ENCODE measurements around the gene POLR2H.

The POLR2H gene

GRCh38 chr3:184317201-184317600 lies 44.3 kb upstream of the POLR2H start:
- DNase-seq (ENCODE audit: low read depth in 2 of 2): no peak
- peak overlapping the region; percentile 85 for H3K4me3 ChIP-seq (replicated peaks in 1 of 2; ENCODE audit: low read depth in 2 of 2, low read length in 2 of 2)
- TF ChIP-seq, protein P1, sequence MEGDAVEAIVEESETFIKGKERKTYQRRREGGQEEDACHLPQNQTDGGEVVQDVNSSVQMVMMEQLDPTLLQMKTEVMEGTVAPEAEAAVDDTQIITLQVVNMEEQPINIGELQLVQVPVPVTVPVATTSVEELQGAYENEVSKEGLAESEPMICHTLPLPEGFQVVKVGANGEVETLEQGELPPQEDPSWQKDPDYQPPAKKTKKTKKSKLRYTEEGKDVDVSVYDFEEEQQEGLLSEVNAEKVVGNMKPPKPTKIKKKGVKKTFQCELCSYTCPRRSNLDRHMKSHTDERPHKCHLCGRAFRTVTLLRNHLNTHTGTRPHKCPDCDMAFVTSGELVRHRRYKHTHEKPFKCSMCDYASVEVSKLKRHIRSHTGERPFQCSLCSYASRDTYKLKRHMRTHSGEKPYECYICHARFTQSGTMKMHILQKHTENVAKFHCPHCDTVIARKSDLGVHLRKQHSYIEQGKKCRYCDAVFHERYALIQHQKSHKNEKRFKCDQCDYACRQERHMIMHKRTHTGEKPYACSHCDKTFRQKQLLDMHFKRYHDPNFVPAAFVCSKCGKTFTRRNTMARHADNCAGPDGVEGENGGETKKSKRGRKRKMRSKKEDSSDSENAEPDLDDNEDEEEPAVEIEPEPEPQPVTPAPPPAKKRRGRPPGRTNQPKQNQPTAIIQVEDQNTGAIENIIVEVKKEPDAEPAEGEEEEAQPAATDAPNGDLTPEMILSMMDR (IDR thresholded peaks at IDR 0.05; ENCODE audit: low read depth, low read length): no peak

DNA sequence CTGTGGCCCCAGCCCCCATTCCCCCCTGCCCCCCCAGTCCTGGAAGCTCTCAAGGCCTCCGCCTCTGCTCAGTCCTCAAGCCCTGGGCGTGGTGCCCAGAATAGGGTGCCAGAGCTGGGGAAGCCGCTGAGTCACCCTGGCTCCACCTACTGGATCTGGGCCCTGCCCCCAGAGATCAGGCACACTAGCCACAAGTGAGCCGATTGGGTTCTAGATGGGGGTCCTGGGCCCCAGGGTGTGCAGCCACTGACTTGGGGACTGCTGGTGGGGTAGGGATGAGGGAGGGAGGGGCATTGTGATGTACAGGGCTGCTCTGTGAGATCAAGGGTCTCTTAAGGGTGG lies 41.4 kb upstream of the POLR2H start:
- H3K4me3 ChIP-seq (replicated peaks in 1 of 2; ENCODE audit: low read depth in 2 of 2, low read length in 2 of 2): peak overlapping the region; percentile 30 to 38
- peak; percentile 97 to 98 for DNase-seq (ENCODE audit: low read depth in 2 of 2)
- TF ChIP-seq, protein P1 (IDR thresholded peaks at IDR 0.05; ENCODE audit: low read depth, low read length): no peak

- no peak for DNase-seq (ENCODE audit: low read depth in 2 of 2)
- TF ChIP-seq, protein P1 (IDR thresholded peaks at IDR 0.05; ENCODE audit: low read depth, low read length): no peak
- no peak overlapping the region for H3K4me3 ChIP-seq (replicated peaks in 1 of 2; ENCODE audit: low read depth in 2 of 2, low read length in 2 of 2)
Observed at GRCh38 chr3:184321666-184322065, 39.8 kb upstream of the POLR2H start.

GRCh38 chr3:184322731-184323487 lies 38.6 kb upstream of the POLR2H start:
- TF ChIP-seq, protein P1 (IDR thresholded peaks at IDR 0.05; ENCODE audit: low read depth, low read length): no peak
- DNase-seq (ENCODE audit: low read depth in 2 of 2): no peak
- no peak overlapping the region for H3K4me3 ChIP-seq (replicated peaks in 1 of 2; ENCODE audit: low read depth in 2 of 2, low read length in 2 of 2)

- no peak for DNase-seq (ENCODE audit: low read depth in 2 of 2)
- H3K4me3 ChIP-seq (replicated peaks in 1 of 2; ENCODE audit: low read depth in 2 of 2, low read length in 2 of 2): no peak overlapping the region
- TF ChIP-seq, protein P1 (IDR thresholded peaks at IDR 0.05; ENCODE audit: low read depth, low read length): no peak
Observed at GRCh38 chr3:184323696-184324095, 37.8 kb upstream of the POLR2H start.

DNA sequence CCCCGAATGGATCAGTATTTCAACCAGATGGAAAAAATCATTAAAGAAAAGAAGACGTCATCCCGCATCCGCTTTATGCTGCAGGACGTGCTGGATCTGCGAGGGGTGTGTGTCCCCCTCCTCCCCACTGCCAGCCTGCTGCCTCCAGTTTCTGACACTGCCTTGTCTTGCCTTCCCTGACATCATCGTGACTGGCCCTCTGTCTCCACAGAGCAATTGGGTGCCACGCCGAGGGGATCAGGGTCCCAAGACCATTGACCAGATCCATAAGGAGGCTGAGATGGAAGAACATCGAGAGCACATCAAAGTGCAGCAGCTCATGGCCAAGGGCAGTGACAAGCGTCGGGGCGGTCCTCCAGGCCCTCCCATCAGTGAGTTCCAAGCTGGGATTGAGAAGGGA lies 36.2 kb upstream of the POLR2H start:
- TF ChIP-seq, protein P1 (IDR thresholded peaks at IDR 0.05; ENCODE audit: low read depth, low read length): no peak
- no peak overlapping the region for H3K4me3 ChIP-seq (replicated peaks in 1 of 2; ENCODE audit: low read depth in 2 of 2, low read length in 2 of 2)
- no peak for DNase-seq (ENCODE audit: low read depth in 2 of 2)
